VCaP (cell line): Measurements from ENCODE around the gene C2orf92.

ENCODE experiments used
- H3K27ac ChIP-seq: fragments of 450-650 bp; 2 replicates; pipeline ENCODE4 v1.5.1; 2017
- CTCF ChIP-seq: fragments of 450-650 bp; conservative IDR thresholded peaks from 2 replicates; pipeline ENCODE4 v1.5.1; 2017; ENCODE audit warnings: mild to moderate bottlenecking, moderate library complexity

The C2orf92 gene

DNA sequence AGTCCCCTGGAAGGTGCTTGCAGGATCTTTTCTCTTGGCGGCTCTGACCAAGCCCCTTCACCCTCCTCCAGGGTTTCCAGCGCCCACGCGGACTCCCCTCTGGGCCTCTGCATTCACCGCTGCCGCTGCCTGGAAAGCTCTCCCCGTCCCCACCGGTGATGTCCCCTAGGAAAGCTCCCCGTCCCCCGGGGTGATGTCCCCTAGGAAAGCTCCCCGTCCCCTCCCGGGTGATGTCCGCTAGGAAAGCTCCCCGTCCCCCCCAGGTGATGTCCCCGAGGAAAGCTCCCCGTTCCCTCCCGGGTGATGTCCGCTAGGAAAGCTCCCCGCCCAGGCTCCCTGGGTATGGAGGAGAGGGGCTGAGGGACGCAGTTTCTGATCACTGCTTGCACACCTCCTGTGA is 71.7 kb downstream of the C2orf92 start:
- H3K27ac ChIP-seq = no peak overlapping the region

DNA sequence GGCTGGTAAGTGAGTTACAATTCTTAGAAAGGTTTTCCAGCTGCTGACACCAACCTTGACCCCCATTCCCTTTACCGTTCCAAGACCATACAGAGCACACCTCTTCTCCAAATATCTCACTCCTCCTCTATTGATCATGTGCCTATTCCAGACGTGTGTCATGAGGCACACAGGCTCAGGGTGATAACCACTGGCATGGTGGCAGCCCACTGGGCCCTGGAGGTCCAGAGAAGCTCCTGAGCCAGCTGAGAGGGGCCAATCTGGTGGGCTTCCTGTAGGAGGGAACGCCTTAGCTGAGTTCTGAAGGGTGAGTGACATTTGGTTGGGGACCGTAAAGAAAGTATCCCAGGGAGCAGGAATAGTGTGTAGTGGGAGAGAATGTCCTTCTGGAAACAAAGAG is 72.2 kb downstream of the C2orf92 start:
- no peak for TF ChIP-seq CTCF
- no peak overlapping the region for H3K27ac ChIP-seq

More for the DNA sequence above, 71.7 kb downstream of the C2orf92 start:
- no peak for TF ChIP-seq CTCF

GRCh38 chr2:97742381-97742847 is 72.9 kb downstream of the C2orf92 start:
- H3K27ac ChIP-seq = no peak overlapping the region
- no peak for TF ChIP-seq CTCF

- no peak for TF ChIP-seq CTCF
- H3K27ac ChIP-seq = no peak overlapping the region
Observed at GRCh38 chr2:97743913-97744312, 74.4 kb downstream of the C2orf92 start.

DNA sequence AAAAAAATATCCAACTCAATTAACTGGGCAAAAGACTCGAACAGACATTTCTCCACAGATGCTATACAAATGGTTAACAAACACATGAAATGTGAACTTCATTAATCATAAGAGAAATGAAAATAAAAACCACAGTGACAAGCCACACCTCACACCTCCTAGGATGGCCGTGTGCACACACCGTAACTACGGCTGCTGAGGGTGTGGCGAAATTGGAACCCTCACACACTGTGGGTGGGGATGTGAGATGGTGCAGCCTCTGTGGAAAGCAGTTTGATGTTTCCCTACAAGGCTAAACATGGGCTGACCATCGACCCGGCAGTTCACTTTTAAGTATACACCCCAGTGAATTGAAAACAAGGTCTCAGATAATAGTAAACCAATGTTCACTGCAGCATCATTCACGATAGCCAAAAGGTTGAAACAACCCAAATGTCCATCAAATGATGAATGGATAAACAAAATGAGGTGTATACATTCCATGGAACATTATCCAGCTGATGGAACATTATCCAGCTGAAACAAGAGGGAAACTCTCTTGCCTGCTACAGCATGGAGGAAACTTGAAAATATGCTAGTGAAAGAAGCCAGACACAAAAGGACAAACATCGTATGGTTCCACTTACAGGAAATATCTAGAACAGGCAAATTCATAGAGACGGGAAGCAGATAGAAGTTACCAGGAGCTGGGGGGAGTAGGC is 76.1 kb downstream of the C2orf92 start:
- no peak overlapping the region for H3K27ac ChIP-seq
- no peak for TF ChIP-seq CTCF

DNA sequence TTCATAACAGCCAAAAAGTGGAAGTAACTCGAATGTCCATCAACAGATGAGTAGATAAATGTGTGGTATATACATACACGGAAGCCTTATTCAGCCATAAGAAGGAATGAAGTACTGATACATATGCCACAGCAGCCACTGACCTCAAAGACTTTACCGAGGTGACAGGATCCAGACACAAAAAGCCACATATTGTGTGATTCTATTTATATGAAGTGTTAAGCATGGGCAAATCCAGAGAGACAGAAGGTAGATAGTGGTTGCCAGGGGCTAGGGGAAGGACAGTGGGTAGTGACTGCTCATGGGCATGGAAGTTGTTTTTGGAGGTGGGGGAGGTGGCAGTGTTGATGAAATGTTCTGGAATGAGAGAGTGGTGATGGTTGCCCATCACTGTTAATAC is 77.8 kb downstream of the C2orf92 start:
- TF ChIP-seq CTCF = no peak
- H3K27ac ChIP-seq = no peak overlapping the region

- TF ChIP-seq CTCF = no peak
- H3K27ac ChIP-seq = no peak overlapping the region
Observed at GRCh38 chr2:97747716-97748115, 78.2 kb downstream of the C2orf92 start.
